PC-9 (cell line): Measurements from ENCODE around the gene ENPP5. TPM values are rescaled to one million over a fixed set of nuclear protein-coding genes. Genes with fewer than 3 reads are reported as not detected.

Experiments used
- BruUV-seq: library from RNA; stranded (reverse); fragments of 400-500 nt; replicated peaks from 2 replicates; lab custom pipeline; 2021; lab: Mats Ljungman, UMichigan
- CTCF ChIA-PET: fragments of 300-600 bp; sonication (Branson Sonifier 250); formaldehyde crosslinking; loops from one replicate; lab custom pipeline; 2022; ENCODE audit warnings: antibody characterized with exemption; lab: Charles Lee
- POLR2A ChIA-PET: fragments of 300-600 bp; sonication (Branson Sonifier 250); formaldehyde crosslinking; loops from one replicate; lab custom pipeline; 2022; ENCODE audit warnings: antibody characterized with exemption; ENCODE audit not compliant: unreplicated experiment; lab: Charles Lee
- DNase-seq, 2 experiments: peaks; one replicate each; pipeline versions ENCODE4 v3.0.0 to v3.0.0-alpha.2; 2015 to 2022; ENCODE audit warnings: mixed read lengths in 1 of 2
- H2AFZ ChIP-seq: fragments of 200-600 bp; sonication (generic); 2 replicates; pipeline ENCODE4 v1.8.1; 2017; ENCODE audit warnings: antibody characterized with exemption
- H3F3A ChIP-seq: fragments of 200-600 bp; sonication (generic); 2 replicates; pipeline ENCODE4 v1.8.1; 2017; ENCODE audit warnings: antibody characterized with exemption, mild to moderate bottlenecking, low read depth; ENCODE audit not compliant: insufficient read depth
- H3K27ac ChIP-seq: fragments of 200-600 bp; sonication (generic); 2 replicates; pipeline ENCODE4 v1.6.1; 2016; ENCODE audit warnings: mixed run types
- H3K27me3 ChIP-seq: fragments of 200-600 bp; sonication (generic); 2 replicates; pipeline ENCODE4 v1.6.1; 2016; ENCODE audit warnings: low read depth, mixed run types; ENCODE audit not compliant: insufficient read depth
- H3K36me3 ChIP-seq: fragments of 200-600 bp; sonication (generic); 2 replicates; pipeline ENCODE4 v1.6.1; 2016; ENCODE audit warnings: low read depth, mixed run types
- H3K4me1 ChIP-seq: fragments of 200-600 bp; sonication (generic); replicated peaks from 2 replicates; pipeline ENCODE4 v1.6.1; 2016; ENCODE audit warnings: mixed run types; ENCODE audit not compliant: insufficient read depth
- H3K4me2 ChIP-seq: fragments of 200-600 bp; sonication (generic); 2 replicates; pipeline ENCODE4 v1.6.1; 2017; ENCODE audit warnings: mixed run types
- H3K4me3 ChIP-seq: fragments of 200-600 bp; sonication (generic); 2 replicates; pipeline ENCODE4 v1.6.1; 2016; ENCODE audit warnings: mixed run types
- H3K79me2 ChIP-seq: fragments of 200-600 bp; sonication (generic); 2 replicates; pipeline ENCODE4 v1.6.1; 2017; ENCODE audit warnings: low read depth, mixed run types
- H3K9me2 ChIP-seq: fragments of 200-600 bp; sonication (generic); 2 replicates; pipeline ENCODE4 v1.8.1; 2017; ENCODE audit warnings: mild to moderate bottlenecking; ENCODE audit not compliant: insufficient read depth
- H3K9me3 ChIP-seq: fragments of 200-600 bp; sonication (generic); 2 replicates; pipeline ENCODE4 v1.8.1; 2016; ENCODE audit warnings: low read depth; ENCODE audit not compliant: insufficient read depth
- H4K20me1 ChIP-seq: fragments of 200-600 bp; sonication (generic); 2 replicates; pipeline ENCODE4 v1.8.1; 2017; ENCODE audit not compliant: insufficient read depth
- EZH2 ChIP-seq: fragments of 200-600 bp; sonication (generic); IDR thresholded peaks from 2 replicates; pipeline ENCODE4 v1.8.0; 2017; ENCODE audit warnings: antibody characterized with exemption, low read depth
- intact Hi-C: fragments of 100-400 bp; cut with micrococcal nuclease; formaldehyde crosslinking; loops from one replicate; pipeline ENCODE4 v1.10.0; 2022; ENCODE audit not compliant: unreplicated experiment
- total RNA-seq: library from RNA; stranded (reverse); gene quantifications from 2 replicates; pipeline ENCODE4 v1.2.3, GENCODE V29; 2021
- TF ChIP-seq, protein P1 (sequence below): fragments of 200-600 bp; sonication (generic); conservative IDR thresholded peaks from 2 replicates; pipeline ENCODE4 v1.6.1; 2017; ENCODE audit warnings: mixed run types, antibody characterized with exemption, mild to moderate bottlenecking, moderate library complexity

The ENPP5 gene
- total RNA-seq, 1 experiment from 2014 or later: 9.1 TPM

DNA sequence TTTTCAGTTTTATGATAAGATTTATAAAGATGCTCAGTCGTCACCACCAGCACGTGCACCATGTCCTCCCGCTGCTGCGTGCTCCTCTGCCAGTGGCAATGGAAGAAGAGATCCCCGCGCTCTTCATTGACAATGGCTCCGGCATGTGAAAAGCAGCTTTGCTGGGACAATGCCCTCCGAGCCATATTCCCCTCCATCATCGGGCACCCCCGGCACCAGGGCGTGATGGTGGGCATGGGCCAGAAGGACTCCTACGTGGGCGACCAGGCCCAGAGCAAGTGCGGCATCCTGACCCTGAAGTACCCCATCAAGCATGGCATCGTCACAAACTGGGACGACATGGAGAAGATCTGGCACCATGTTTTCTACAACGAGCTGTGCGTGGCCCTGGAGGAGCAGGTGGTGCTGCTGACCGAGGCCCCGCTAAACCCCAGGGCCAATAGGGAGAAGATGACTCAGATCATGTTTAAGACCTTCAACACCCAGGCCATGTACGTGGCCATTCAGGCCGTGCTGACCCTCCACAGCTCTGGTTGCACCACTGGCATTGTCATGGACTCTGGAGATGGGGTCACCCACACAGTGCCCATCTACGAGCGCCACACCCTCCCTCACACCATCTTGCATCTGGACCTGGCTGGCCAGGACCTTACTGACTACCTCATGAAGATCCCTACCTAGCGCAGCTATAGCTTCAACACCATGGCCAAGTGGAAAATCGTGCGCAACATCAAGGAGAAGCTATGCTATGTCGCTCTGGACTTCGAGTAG is 34.3 kb upstream of the ENPP5 start:
- H4K20me1 ChIP-seq: no peaks in the 10 kb centered on the region
- no peaks in the 10 kb centered on the region for H3K9me2 ChIP-seq
- no TSS peak for BruUV-seq
- POLR2A ChIA-PET: no interaction called here
- CTCF ChIA-PET: interaction anchor here (0.7 kb wide), 1 partner anchor 26 kb away, joined by 10 read pairs; no protein-coding TSS in a partner anchor
- no peaks in the 10 kb centered on the region for H3K4me1 ChIP-seq
- H3K79me2 ChIP-seq: no peaks in the 10 kb centered on the region
- no peak overlapping the region for H3K4me3 ChIP-seq
- H3K9me3 ChIP-seq: no peaks in the 10 kb centered on the region
- H3K27ac ChIP-seq: no peak overlapping the region
- DNase-seq: no peak
- no peaks in the 10 kb centered on the region for H3F3A ChIP-seq
- TF ChIP-seq, protein P1, sequence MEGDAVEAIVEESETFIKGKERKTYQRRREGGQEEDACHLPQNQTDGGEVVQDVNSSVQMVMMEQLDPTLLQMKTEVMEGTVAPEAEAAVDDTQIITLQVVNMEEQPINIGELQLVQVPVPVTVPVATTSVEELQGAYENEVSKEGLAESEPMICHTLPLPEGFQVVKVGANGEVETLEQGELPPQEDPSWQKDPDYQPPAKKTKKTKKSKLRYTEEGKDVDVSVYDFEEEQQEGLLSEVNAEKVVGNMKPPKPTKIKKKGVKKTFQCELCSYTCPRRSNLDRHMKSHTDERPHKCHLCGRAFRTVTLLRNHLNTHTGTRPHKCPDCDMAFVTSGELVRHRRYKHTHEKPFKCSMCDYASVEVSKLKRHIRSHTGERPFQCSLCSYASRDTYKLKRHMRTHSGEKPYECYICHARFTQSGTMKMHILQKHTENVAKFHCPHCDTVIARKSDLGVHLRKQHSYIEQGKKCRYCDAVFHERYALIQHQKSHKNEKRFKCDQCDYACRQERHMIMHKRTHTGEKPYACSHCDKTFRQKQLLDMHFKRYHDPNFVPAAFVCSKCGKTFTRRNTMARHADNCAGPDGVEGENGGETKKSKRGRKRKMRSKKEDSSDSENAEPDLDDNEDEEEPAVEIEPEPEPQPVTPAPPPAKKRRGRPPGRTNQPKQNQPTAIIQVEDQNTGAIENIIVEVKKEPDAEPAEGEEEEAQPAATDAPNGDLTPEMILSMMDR: no peak
- no peaks in the 10 kb centered on the region for H3K36me3 ChIP-seq
- no peak overlapping the region for H3K4me2 ChIP-seq
- intact Hi-C loops: no loop called here
- H3K27me3 ChIP-seq: peaks cover 13% of the 10 kb centered on the region; the same call in 1 of the 2 replicates
- no peak overlapping the region for H2AFZ ChIP-seq

DNA sequence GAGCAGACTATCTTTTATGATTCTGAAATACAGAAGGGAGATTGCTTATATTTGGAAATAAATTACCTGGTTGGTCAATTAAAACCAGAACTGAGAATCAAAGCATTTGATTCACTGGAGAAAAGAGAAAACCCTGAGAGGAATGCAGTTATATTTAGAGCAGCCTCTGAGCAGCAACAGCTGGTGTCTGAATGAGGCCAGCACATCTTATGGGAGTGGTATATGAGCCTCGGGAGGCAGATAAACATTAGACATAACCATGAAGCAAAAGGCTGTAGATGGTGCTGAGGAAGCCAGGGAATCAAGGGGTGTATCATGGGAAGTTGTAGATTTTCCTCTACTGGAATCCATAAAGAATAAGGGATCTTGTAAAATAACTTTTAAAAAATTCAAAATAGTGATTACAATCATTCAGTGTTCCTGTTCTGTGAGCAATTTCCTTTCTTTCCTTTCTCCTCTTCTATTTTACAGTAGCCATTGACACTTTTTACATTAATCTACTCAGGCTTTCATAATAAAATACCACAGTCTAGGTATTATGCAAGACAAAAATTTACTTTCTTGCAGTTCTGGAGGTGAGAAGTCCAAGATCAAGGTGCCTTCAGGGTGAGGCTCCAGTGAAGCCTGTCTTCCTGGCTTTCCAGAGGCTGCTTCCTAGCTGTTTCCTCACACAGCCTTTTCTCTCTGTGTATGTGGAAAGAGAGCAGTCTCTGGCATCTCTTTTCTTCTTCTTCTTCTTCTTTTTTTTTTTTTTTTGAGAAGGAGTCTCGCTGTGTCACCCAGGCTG is 32.8 kb upstream of the ENPP5 start:
- H3K4me1 ChIP-seq: no peaks in the 10 kb centered on the region
- no peaks in the 10 kb centered on the region for H4K20me1 ChIP-seq
- POLR2A ChIA-PET: no interaction called here
- H3K27me3 ChIP-seq: peaks cover 25% of the 10 kb centered on the region
- no peaks in the 10 kb centered on the region for H3F3A ChIP-seq
- H3K4me2 ChIP-seq: no peak overlapping the region
- CTCF ChIA-PET: no interaction called here
- intact Hi-C loops: no loop called here
- no TSS peak for BruUV-seq
- no peaks in the 10 kb centered on the region for H3K9me2 ChIP-seq
- no peak overlapping the region for H3K4me3 ChIP-seq
- no peaks in the 10 kb centered on the region for H3K36me3 ChIP-seq
- no peak for TF ChIP-seq EZH2
- TF ChIP-seq, protein P1: no peak
- no peaks in the 10 kb centered on the region for H3K79me2 ChIP-seq
- no peaks in the 10 kb centered on the region for H3K9me3 ChIP-seq
- H2AFZ ChIP-seq: no peak overlapping the region
- H3K27ac ChIP-seq: no peak overlapping the region
- no peak for DNase-seq

- POLR2A ChIA-PET: no interaction called here
- H3K9me2 ChIP-seq: no peaks in the 10 kb centered on the region
- H3K27me3 ChIP-seq: peaks cover 25% of the 10 kb centered on the region
- no TSS peak for BruUV-seq
- TF ChIP-seq, protein P1: no peak
- no peak for TF ChIP-seq EZH2
- H3F3A ChIP-seq: no peaks in the 10 kb centered on the region
- no peak for DNase-seq
- H3K4me1 ChIP-seq: no peaks in the 10 kb centered on the region
- no peak overlapping the region for H3K4me3 ChIP-seq
- no peaks in the 10 kb centered on the region for H3K9me3 ChIP-seq
- H3K27ac ChIP-seq: no peak overlapping the region
- intact Hi-C loops: no loop called here
- H3K36me3 ChIP-seq: no peaks in the 10 kb centered on the region
- H4K20me1 ChIP-seq: no peaks in the 10 kb centered on the region
- CTCF ChIA-PET: no interaction called here
- no peak overlapping the region for H2AFZ ChIP-seq
- no peaks in the 10 kb centered on the region for H3K79me2 ChIP-seq
- no peak overlapping the region for H3K4me2 ChIP-seq
Observed at GRCh38 chr6:46201702-46202101, 30.9 kb upstream of the ENPP5 start.
